H1 (cell line): ENCODE data around the gene BRD4. TPM values are rescaled to one million over a fixed set of nuclear protein-coding genes. Genes with fewer than 3 reads are reported as not detected.

ENCODE experiments used
- CTCF ChIA-PET: fragments of 300-600 bp; sonication (Branson Sonifier 250); formaldehyde crosslinking; loops from one replicate; lab custom pipeline; 2021; ENCODE audit not compliant: partially characterized antibody; lab: Charles Lee
- POLR2A ChIA-PET: fragments of 300-600 bp; sonication (Branson Sonifier 250); formaldehyde crosslinking; loops from one replicate; lab custom pipeline; 2021; ENCODE audit warnings: inconsistent platforms; ENCODE audit not compliant: partially characterized antibody; lab: Charles Lee
- DNase-seq, 2 experiments: peaks; one replicate each; pipeline versions ENCODE4 v3.0.0 to v3.0.0-alpha.2; 2010 to 2022; ENCODE audit warnings: low spot score in 2 of 2, low read depth in 1 of 2, mixed read lengths in 1 of 2
- FAIRE-seq: peaks from 2 replicates; lab custom pipeline; 2011; peaks lifted over from hg19 to GRCh38; lab: Jason Lieb, UNC
- H2AFZ ChIP-seq: 2 replicates; pipeline ENCODE4 v1.8.1; 2012; ENCODE audit warnings: low read length, inconsistent platforms
- H2AK5ac ChIP-seq: 2 replicates; pipeline ENCODE4 v1.6.1; 2013; ENCODE audit warnings: low read depth, low read length
- H2BK120ac ChIP-seq: replicated peaks from 2 replicates; pipeline ENCODE3; 2013; ENCODE audit warnings: low read depth, low read length, inconsistent platforms
- H2BK12ac ChIP-seq: 2 replicates; pipeline ENCODE4 v1.6.1; 2013; ENCODE audit warnings: low read depth, low read length
- H2BK15ac ChIP-seq: 2 replicates; pipeline ENCODE4 v1.6.1; 2013; ENCODE audit warnings: low read length
- H2BK20ac ChIP-seq: 2 replicates; pipeline ENCODE4 v1.6.1; 2013; ENCODE audit warnings: low read length
- H2BK5ac ChIP-seq: 2 replicates; pipeline ENCODE4 v1.6.1; 2013; ENCODE audit warnings: low read depth, low read length
- H3K14ac ChIP-seq: 2 replicates; pipeline ENCODE4 v1.6.1; 2013; ENCODE audit warnings: inconsistent platforms; ENCODE audit not compliant: insufficient read length
- H3K18ac ChIP-seq: 2 replicates; pipeline ENCODE4 v1.6.1; 2013; ENCODE audit warnings: low read length; ENCODE audit errors: extremely low read depth
- H3K23ac ChIP-seq: 2 replicates; pipeline ENCODE4 v1.6.1; 2013; ENCODE audit warnings: inconsistent platforms; ENCODE audit not compliant: insufficient read length
- H3K23me2 ChIP-seq: 2 replicates; pipeline ENCODE4 v1.6.1; 2013; ENCODE audit warnings: low read depth, low read length
- H3K27ac ChIP-seq: 2 replicates; pipeline ENCODE4 v1.6.1; 2011; ENCODE audit warnings: low read depth, low read length, inconsistent platforms
- H3K27me3 ChIP-seq, 4 experiments: replicated peaks in 1 of 4; 1 replicate in 1 of 4; 2 replicates in 3 of 4; pipeline versions ENCODE4 v1.6.1 to v1.8.1; 2011 to 2013; ENCODE audit warnings: low read length in 3 of 4, mild to moderate bottlenecking in 3 of 4, inconsistent platforms in 2 of 4, mixed read lengths in 2 of 4, moderate library complexity in 1 of 4; ENCODE audit not compliant: control insufficient read depth in 3 of 4, insufficient read depth in 3 of 4; ENCODE audit errors: extremely low read depth in 1 of 4
- H3K36me3 ChIP-seq, 4 experiments: 2 replicates each; pipeline versions ENCODE4 v1.6.1 to v1.8.1; 2011 to 2013; ENCODE audit warnings: mild to moderate bottlenecking in 4 of 4, low read length in 3 of 4, moderate library complexity in 2 of 4, control low read depth in 1 of 4, inconsistent platforms in 1 of 4; ENCODE audit not compliant: insufficient read depth in 4 of 4, control insufficient read depth in 2 of 4
- H3K4ac ChIP-seq: replicated peaks from 2 replicates; pipeline ENCODE3; 2013; ENCODE audit warnings: low read length, low read depth, mixed read lengths, inconsistent platforms; ENCODE audit not compliant: insufficient read length
- H3K4me1 ChIP-seq, 4 experiments: replicated peaks in 1 of 4; 1 replicate in 1 of 4; 2 replicates in 3 of 4; pipeline versions ENCODE4 v1.6.1 to v1.8.1; 2011 to 2013; ENCODE audit warnings: low read length in 3 of 4, inconsistent platforms in 2 of 4, mixed read lengths in 1 of 4; ENCODE audit not compliant: insufficient read depth in 4 of 4, control insufficient read depth in 3 of 4
- H3K4me2 ChIP-seq, 2 experiments: 2 replicates each; pipeline versions ENCODE4 v1.6.1 to v1.8.1; 2011 to 2013; ENCODE audit warnings: low read depth in 2 of 2, low read length in 2 of 2, control low read depth in 1 of 2, inconsistent platforms in 1 of 2, mild to moderate bottlenecking in 1 of 2; ENCODE audit not compliant: insufficient read depth in 1 of 2
- H3K4me3 ChIP-seq, 4 experiments: fragments of 200-600, 300-600 bp in 1 of 4; sonication (generic), shearing (Covaris generic), sonication (Bioruptor Twin) in 1 of 4; 2 replicates each; pipeline versions ENCODE4 v1.5.1 to v1.8.1; 2011 to 2016; ENCODE audit warnings: low read length in 4 of 4, low read depth in 3 of 4, control low read depth in 2 of 4, inconsistent platforms in 2 of 4, mild to moderate bottlenecking in 2 of 4, mixed read lengths in 1 of 4, moderate library complexity in 1 of 4; ENCODE audit not compliant: insufficient read depth in 2 of 4; ENCODE audit errors: extremely low read depth in 1 of 4
- H3K56ac ChIP-seq: replicated peaks from 2 replicates; pipeline ENCODE3; 2013; ENCODE audit warnings: low read depth, mild to moderate bottlenecking, mixed read lengths, low read length, inconsistent platforms; ENCODE audit not compliant: insufficient read length
- H3K79me1 ChIP-seq: 2 replicates; pipeline ENCODE4 v1.6.1; 2013; ENCODE audit warnings: low read depth, low read length, control low read depth
- H3K79me2 ChIP-seq, 2 experiments: 2 replicates each; pipeline versions ENCODE4 v1.6.1 to v1.8.1; 2012 to 2013; ENCODE audit warnings: low read length in 2 of 2, mild to moderate bottlenecking in 2 of 2, inconsistent platforms in 1 of 2; ENCODE audit not compliant: insufficient read depth in 2 of 2, control insufficient read depth in 1 of 2
- H3K9ac ChIP-seq, 4 experiments: replicated peaks in 1 of 4; 1 replicate in 1 of 4; 2 replicates in 3 of 4; pipeline versions ENCODE4 v1.6.1 to v1.8.1; 2011 to 2013; ENCODE audit warnings: low read depth in 3 of 4, low read length in 3 of 4, control low read depth in 2 of 4, mild to moderate bottlenecking in 2 of 4, moderate library complexity in 2 of 4, inconsistent platforms in 1 of 4; ENCODE audit errors: extremely low read depth in 1 of 4
- H3K9me3 ChIP-seq, 2 experiments: 2 replicates each; pipeline versions ENCODE4 v1.6.1 to v1.8.1; 2012 to 2013; ENCODE audit warnings: mild to moderate bottlenecking in 2 of 2, moderate library complexity in 2 of 2, control low read depth in 1 of 2, inconsistent platforms in 1 of 2, low read depth in 1 of 2, low read length in 1 of 2, mixed read lengths in 1 of 2; ENCODE audit not compliant: insufficient read depth in 2 of 2
- H4K20me1 ChIP-seq, 2 experiments: replicated peaks in 1 of 2; 2 replicates each; pipeline versions ENCODE3 to v1.8.1; 2011 to 2013; ENCODE audit warnings: inconsistent platforms in 2 of 2, low read length in 2 of 2, mild to moderate bottlenecking in 1 of 2; ENCODE audit not compliant: insufficient read depth in 2 of 2, control insufficient read depth in 1 of 2
- H4K5ac ChIP-seq: 2 replicates; pipeline ENCODE4 v1.6.1; 2013; ENCODE audit warnings: low read length, low read depth, mixed read lengths, inconsistent platforms; ENCODE audit not compliant: insufficient read length
- H4K8ac ChIP-seq: 2 replicates; pipeline ENCODE4 v1.8.0; 2013; ENCODE audit warnings: mild to moderate bottlenecking, moderate library complexity, low read length, inconsistent platforms; ENCODE audit not compliant: insufficient read depth; ENCODE audit errors: extremely low read depth
- H4K91ac ChIP-seq: replicated peaks from 2 replicates; pipeline ENCODE3; 2013; ENCODE audit warnings: low read length, mixed read lengths, inconsistent platforms; ENCODE audit not compliant: insufficient read length
- BCL11A ChIP-seq, 2 experiments: IDR thresholded peaks; one replicate each; pipeline ENCODE4 v1.6.1; 2011; ENCODE audit warnings: low read depth in 2 of 2, low read length in 2 of 2, mild to moderate bottlenecking in 2 of 2
- CBX5 ChIP-seq: fragments of 300-800, 300-1000 bp; sonication (generic); IDR thresholded peaks from 2 replicates; pipeline ENCODE4 v1.7.1; 2016; ENCODE audit warnings: antibody characterized with exemption, low read length, low read depth
- JUN ChIP-seq: IDR thresholded peaks from 2 replicates; pipeline ENCODE4 v1.6.1; 2011; ENCODE audit warnings: low read depth, mild to moderate bottlenecking, improper control_type of control experiment, low read length
- KDM1A ChIP-seq: fragments of 200-600, 300-600 bp; sonication (generic); IDR thresholded peaks from 2 replicates; pipeline ENCODE4 v1.7.1; 2016; ENCODE audit warnings: mild to moderate bottlenecking, low read length, borderline replicate concordance
- KDM5A ChIP-seq: fragments of 200-600 bp; IDR thresholded peaks from 2 replicates; pipeline ENCODE4 v1.7.1; 2012; ENCODE audit warnings: mild to moderate bottlenecking, low read length, inconsistent platforms, mixed read lengths
- NANOG ChIP-seq: IDR thresholded peaks from 2 replicates; pipeline ENCODE4 v1.6.1; 2011; ENCODE audit warnings: low read length, low read depth, mild to moderate bottlenecking, inconsistent platforms; ENCODE audit not compliant: insufficient read depth, poor library complexity, severe bottlenecking
- PHF8 ChIP-seq: fragments of 200-600 bp; sonication (generic); conservative IDR thresholded peaks from 2 replicates; pipeline ENCODE4 v1.7.1; 2012; ENCODE audit warnings: low read depth, mild to moderate bottlenecking, inconsistent platforms, low read length, moderate library complexity
- POLR2AphosphoS5 ChIP-seq: IDR thresholded peaks from 2 replicates; pipeline ENCODE4 v1.6.1; 2011; ENCODE audit warnings: low read depth, low read length
- RBBP5 ChIP-seq: IDR thresholded peaks from 2 replicates; pipeline ENCODE4 v1.7.1; 2012; ENCODE audit warnings: low read depth, mild to moderate bottlenecking, inconsistent platforms, low read length, moderate library complexity, borderline replicate concordance
- SP2 ChIP-seq: IDR thresholded peaks from 2 replicates; pipeline ENCODE4 v1.6.1; 2012; ENCODE audit warnings: mild to moderate bottlenecking, low read length, inconsistent platforms
- TBP ChIP-seq: IDR thresholded peaks from 2 replicates; pipeline ENCODE4 v1.6.1; 2011; ENCODE audit warnings: low read depth, low read length, improper control_type of control experiment
- whole genome bisulfite sequencing, 2 experiments: shearing (Covaris generic) in 1 of 2; methylation state at CpG; one replicate each; pipeline versions ENCODE4 v1.1.6 to v1.1.7; 2013 to 2015; ENCODE audit warnings: low lambda C conversion rate in 2 of 2, mixed read lengths in 2 of 2, inconsistent platforms in 1 of 2, low coverage in 1 of 2, missing lambda C conversion rate in 1 of 2; ENCODE audit not compliant: insufficient replicate concordance in 2 of 2, insufficient coverage in 1 of 2, insufficient read length in 1 of 2; ENCODE audit errors: extremely low coverage in 1 of 2, missing lambda C conversion rate in 1 of 2; 5-methylcytosine and 5-hydroxymethylcytosine counted together
- polyA plus RNA-seq, 7 experiments: library from polyadenylated mRNA; depleted of rRNA in 3 of 7; stranded (reverse) in 5 of 7; unstranded in 2 of 7; fragments of >200 nt in 5 of 7; fragments of 200-250 nt in 2 of 7; gene quantifications; 1 replicate in 5 of 7; 2 replicates in 1 of 7; 4 replicates in 1 of 7; pipeline versions ENCODE4 v1.2.1 to v1.2.3, GENCODE V29; 2011 to 2013; ENCODE audit warnings: missing spikeins in 2 of 7, mixed read lengths in 2 of 7
- total RNA-seq: library from RNA; stranded (reverse); fragmentation: NEBNext Ultra II Directional; extraction: Animal tissue kit (Norgen Biotek cat#: 25700); gene quantifications from 2 replicates; pipeline ENCODE4 v1.2.1, GENCODE V29; 2021

The BRD4 gene
- total and polyA plus RNA-seq, 2 of the 8 experiments (the other 6 are each of a cell fraction or from before 2014, with no cell fraction given), result 14.1 to 146 TPM

- peak overlapping the region in 1 of 4 experiments; percentile 38; a peak in 2 of 7 replicates for H3K9ac ChIP-seq
- TF ChIP-seq RBBP5 (no peak), JUN (no peak), PHF8 (no peak), BCL11A (IDR thresholded peaks at IDR 0.05; ENCODE audit: low read depth in 2 of 2, low read length in 2 of 2) (no peak), SP2 (no peak), KDM1A (no peak), POLR2AphosphoS5 (no peak), NANOG (no peak), TBP (no peak), KDM5A (no peak), CBX5 (no peak)
These were observed 101.1 kb downstream of the BRD4 start for GRCh38 chr19:15231271-15231670.

More at GRCh38 chr19:15231271-15231670, 101.1 kb downstream of the BRD4 start:
- Histone ChIP-seq H2BK20ac (no peak overlapping the region), H3K9me3 (no peaks in the 10 kb centered on the region), H3K4me2 (peak overlapping the region; percentile 73 to 78), H3K27ac (no peak overlapping the region), H2AFZ (no peak overlapping the region), H3K27me3 (no peaks in the 10 kb centered on the region), H3K14ac (no peak overlapping the region), H3K36me3 (peaks cover 0 to 11% (median 6%) of the 10 kb centered on the region in 4 experiments; a peak in 4 of 8 replicates), H4K5ac (peak overlapping the region; percentile 34), H2BK5ac (no peak overlapping the region), H3K23me2 (peaks cover 9% of the 10 kb centered on the region; the same call in 1 of the 2 replicates), H3K4me3 (peak overlapping the region; percentile 44 to 79 (median 71)), H3K79me2 (peaks cover 0 to 4% of the 10 kb centered on the region in 2 experiments; a peak in 1 of 4 replicates), H2AK5ac (no peak overlapping the region; the same call in 1 of the 2 replicates), H3K23ac (no peak overlapping the region), H3K18ac (no peak overlapping the region), H2BK120ac (no peak overlapping the region), H4K20me1 (peaks cover 7 to 9% of the 10 kb centered on the region in 2 experiments), H4K8ac (no peak overlapping the region; the same call in 1 of the 2 replicates), H2BK12ac (0 out of 2 replicates have a peak overlapping the region, but pooled peaks have one; percentile 75), H3K56ac (no peak overlapping the region), H4K91ac (peak overlapping the region; percentile 52), H3K4me1 (peaks cover 2 to 9% (median 5%) of the 10 kb centered on the region in 4 experiments; a peak in 6 of 7 replicates), H3K4ac (peak overlapping the region; percentile 8), H2BK15ac (no peak overlapping the region), H3K79me1 (0 out of 2 replicates have a peak, but pooled peaks cover 2% of the 10 kb centered on the region)
- CTCF ChIA-PET, result interaction anchor here (0.6 to 4.9 kb wide), 32 partner anchors 9 to 800 kb away, joined by 3 to 49 read pairs (median 4); no protein-coding TSS in a partner anchor
- 87% methylated on average over 10 of the region's 10 CpGs; no CpG with 5 or more reads in 1 of the 2 experiments for WGBS, 2 experiments
- POLR2A ChIA-PET, result interaction anchor here (0.6 to 5.3 kb wide), 13 partner anchors 10 to 187 kb away, joined by 3 to 58 read pairs (median 4); partner anchors contain the start of genes AKAP8, AKAP8L and NOTCH3
- no peak for FAIRE-seq
- no peak for DNase-seq
